B cell (primary cell): ENCODE results near the gene HARS2. TPM values are rescaled to one million over a fixed set of nuclear protein-coding genes. Genes with fewer than 3 reads are reported as not detected.

Experiments used
- ATAC-seq: fragments of 200-7000 bp; cut with Tn5 transposase; one replicate; pipeline ENCODE4 v1.10.0; 2021; ENCODE audit warnings: low read depth, mild to moderate bottlenecking, moderate number of reproducible peaks, moderate library complexity
- CTCF ChIA-PET: fragments of 350-600 bp; sonication (Branson Sonifier 250); formaldehyde crosslinking; loops from one replicate; lab custom pipeline; 2021; ENCODE audit warnings: antibody characterized with exemption, inconsistent platforms; lab: Charles Lee
- POLR2A ChIA-PET: fragments of 350-600 bp; sonication (Branson Sonifier 250); formaldehyde crosslinking; loops from one replicate; lab custom pipeline; 2021; ENCODE audit warnings: antibody characterized with exemption; lab: Charles Lee
- DNase-seq: peaks from one replicate; pipeline ENCODE4 v3.0.0; 2013
- H2AFZ ChIP-seq: 2 replicates; pipeline ENCODE4 v1.6.1; 2012; ENCODE audit warnings: mild to moderate bottlenecking, low read depth, low read length; ENCODE audit not compliant: insufficient read depth, poor library complexity, severe bottlenecking
- H3K27ac ChIP-seq, 2 donors: 1 replicate in 1 of 2; 2 replicates in 1 of 2; pipeline ENCODE4 v1.5.1; 2012 to 2013; ENCODE audit warnings: low read length in 2 of 2, mild to moderate bottlenecking in 2 of 2, moderate library complexity in 1 of 2
- H3K27me3 ChIP-seq, 4 experiments: fragments of 200-600 bp in 1 of 4; sonication (generic) in 1 of 4; replicated peaks in 1 of 4; 1 replicate in 2 of 4; 2 replicates in 2 of 4; pipeline versions ENCODE4 v1.6.1 to v1.7.0; 2013 to 2016; ENCODE audit warnings: low read length in 3 of 4, mild to moderate bottlenecking in 2 of 4, mixed read lengths in 1 of 4, moderate library complexity in 1 of 4; ENCODE audit not compliant: insufficient read depth in 4 of 4, control insufficient read depth in 3 of 4; ENCODE audit errors: control extremely low read depth in 1 of 4
- H3K36me3 ChIP-seq, 2 experiments: replicated peaks in 1 of 2; 1 replicate in 1 of 2; 2 replicates in 1 of 2; pipeline versions ENCODE4 v1.6.1 to v1.7.1; 2013; ENCODE audit warnings: low read length in 1 of 2; ENCODE audit not compliant: insufficient read depth in 2 of 2, control insufficient read depth in 1 of 2; ENCODE audit errors: control extremely low read depth in 1 of 2, extremely low read depth in 1 of 2
- H3K4me1 ChIP-seq, 2 donors: fragments of 200-600 bp in 1 of 2; sonication (generic) in 1 of 2; 1 replicate in 1 of 2; 2 replicates in 1 of 2; pipeline versions ENCODE4 v1.5.1 to v1.6.1; 2013 to 2017; ENCODE audit warnings: low read length in 2 of 2; ENCODE audit not compliant: control insufficient read depth in 2 of 2, insufficient read depth in 2 of 2
- H3K4me2 ChIP-seq: replicated peaks from 2 replicates; pipeline ENCODE3; 2012; ENCODE audit warnings: mild to moderate bottlenecking, low read depth, low read length; ENCODE audit not compliant: poor library complexity, severe bottlenecking
- H3K4me3 ChIP-seq, 5 experiments: fragments of 200-600 bp in 1 of 5; sonication (generic) in 1 of 5; 1 replicate in 3 of 5; 2 replicates in 2 of 5; pipeline versions ENCODE4 v1.5.1 to v1.7.0; 2011 to 2016; ENCODE audit warnings: low read length in 4 of 5, mild to moderate bottlenecking in 4 of 5, low read depth in 2 of 5, control low read depth in 1 of 5, moderate library complexity in 1 of 5; ENCODE audit not compliant: insufficient read depth in 1 of 5; ENCODE audit errors: control extremely low read depth in 1 of 5, extremely low read depth in 1 of 5
- H3K79me2 ChIP-seq: fragments of 200-600 bp; sonication (generic); one replicate; pipeline ENCODE4 v1.6.0; 2016; ENCODE audit warnings: low read length; ENCODE audit not compliant: control insufficient read depth, insufficient read depth
- H3K9ac ChIP-seq: fragments of 200-600 bp; sonication (generic); 2 replicates; pipeline ENCODE4 v1.6.1; 2017; ENCODE audit warnings: mild to moderate bottlenecking, low read length, moderate library complexity
- H3K9me3 ChIP-seq, 3 donors: one replicate each; pipeline versions ENCODE4 v1.6.1 to v1.7.1; 2013; ENCODE audit warnings: low read length in 2 of 3; ENCODE audit not compliant: control insufficient read depth in 2 of 3, insufficient read depth in 1 of 3; ENCODE audit errors: control extremely low read depth in 1 of 3
- H4K20me1 ChIP-seq: 2 replicates; pipeline ENCODE4 v1.6.0; 2012; ENCODE audit warnings: mild to moderate bottlenecking, low read length; ENCODE audit not compliant: insufficient read depth, control insufficient read depth, poor library complexity, severe bottlenecking
- H3K27ac Mint-ChIP-seq: one replicate; pipeline ENCODE4 v1.8.0; 2021; ENCODE audit warnings: mixed read lengths
- H3K27me3 Mint-ChIP-seq: one replicate; pipeline ENCODE4 v1.8.0; 2021; ENCODE audit warnings: mixed read lengths
- H3K4me1 Mint-ChIP-seq: one replicate; pipeline ENCODE4 v1.8.0; 2021; ENCODE audit warnings: mixed read lengths
- H3K4me3 Mint-ChIP-seq: one replicate; pipeline ENCODE4 v1.8.0; 2021; ENCODE audit warnings: mixed read lengths
- H3K9me3 Mint-ChIP-seq: one replicate; pipeline ENCODE4 v1.8.0; 2022; ENCODE audit warnings: mixed read lengths; ENCODE audit not compliant: insufficient read depth
- CTCF ChIP-seq: fragments of 200-600 bp; IDR thresholded peaks from one replicate; pipeline ENCODE4 v1.8.0; 2022; ENCODE audit warnings: antibody characterized with exemption, mild to moderate bottlenecking
- EZH2 ChIP-seq: IDR thresholded peaks from 2 replicates; pipeline ENCODE4 v1.6.1; 2012; ENCODE audit warnings: borderline replicate concordance, low read depth, mild to moderate bottlenecking, moderate library complexity, low read length; ENCODE audit not compliant: insufficient read depth, poor library complexity, severe bottlenecking
- WGBS: methylation state at CpG from one replicate; pipeline ENCODE4 v1.1.5; 2013; ENCODE audit warnings: missing lambda C conversion rate; ENCODE audit not compliant: insufficient coverage; 5-methylcytosine and 5-hydroxymethylcytosine counted together
- intact Hi-C: fragments of 100-400 bp; cut with micrococcal nuclease; formaldehyde crosslinking; loops from one replicate; pipeline ENCODE4 v1.10.0; 2022
- polyA plus RNA-seq: library from polyadenylated mRNA; depleted of rRNA; stranded (reverse); fragments of >200 nt; gene quantifications from 2 replicates; pipeline ENCODE4 v1.2.3, GENCODE V29; 2012
- total RNA-seq, 2 donors: library from RNA; stranded (reverse); fragments of 120-200 nt in 1 of 2; gene quantifications; 1 replicate in 1 of 2; 2 replicates in 1 of 2; pipeline versions ENCODE4 v1.2.3 to v1.2.4, GENCODE V29; 2013 to 2022

HARS2 gene
- total and polyA plus RNA-seq, 2 donors (not counting 1 experiment from before 2014, with no cell fraction given), result 27.3 to 68.0 TPM

DNA sequence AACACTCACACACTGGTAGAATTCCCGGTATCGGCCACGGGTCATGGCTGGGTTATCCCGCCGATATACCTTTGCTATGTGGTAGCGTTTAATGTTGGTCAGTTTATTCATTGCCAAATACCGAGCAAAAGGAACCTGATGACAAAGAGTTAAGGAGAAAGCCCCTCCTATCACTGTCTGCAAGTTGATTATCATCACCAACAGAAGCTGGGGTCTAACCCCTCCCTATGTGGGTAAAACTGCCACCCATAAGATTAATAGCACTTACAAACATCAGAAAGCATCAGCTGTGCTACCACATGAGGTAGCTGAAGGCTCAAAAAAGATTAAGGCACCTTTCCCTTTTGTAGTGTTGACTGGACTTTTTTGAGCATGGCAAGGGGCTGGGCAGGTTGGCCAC, 12.3 kb upstream of the HARS2 start:
- Mint-ChIP-seq H3K27ac (no peak overlapping the region), H3K4me3 (no peak overlapping the region), H3K27me3 (no peaks in the 10 kb centered on the region), H3K9me3 (no peaks in the 10 kb centered on the region), H3K4me1 (no peaks in the 10 kb centered on the region)
- no peak overlapping the region for H3K27ac ChIP-seq
- no peaks in the 10 kb centered on the region for H3K9me3 ChIP-seq
- H3K4me2 ChIP-seq, result no peak overlapping the region
- H3K27me3 ChIP-seq, result no peaks in the 10 kb centered on the region
- POLR2A ChIA-PET, result no interaction called here
- 100% methylated on average over 3 of the region's 7 CpGs for WGBS
- no peak for ATAC-seq
- no peak overlapping the region for H3K4me3 ChIP-seq
- intact Hi-C loops, result no loop called here
- no peaks in the 10 kb centered on the region for H3K4me1 ChIP-seq
- CTCF ChIA-PET, result no interaction called here
- H3K36me3 ChIP-seq, result peaks cover 0 to 59% of the 10 kb centered on the region in 2 experiments
- H4K20me1 ChIP-seq, result no peaks in the 10 kb centered on the region
- DNase-seq, result no peak
- no peak overlapping the region for H3K9ac ChIP-seq
- peaks cover 9% of the 10 kb centered on the region for H3K79me2 ChIP-seq
- no peak overlapping the region for H2AFZ ChIP-seq
- TF ChIP-seq CTCF, result no peak
- no peak for TF ChIP-seq EZH2

- Mint-ChIP-seq H3K9me3 (no peaks in the 10 kb centered on the region), H3K27me3 (no peaks in the 10 kb centered on the region), H3K27ac (peak overlapping the region; percentile 94), H3K4me3 (peak overlapping the region; percentile 99), H3K4me1 (peaks cover 30% of the 10 kb centered on the region)
- peak overlapping the region; percentile 91 for H3K4me2 ChIP-seq
- peaks cover 14 to 25% of the 10 kb centered on the region in 2 experiments for H3K36me3 ChIP-seq
- H3K9ac ChIP-seq, result peak overlapping the region; percentile 89
- peaks cover 65% of the 10 kb centered on the region for H3K79me2 ChIP-seq
- intact Hi-C loops, result loop anchor here (2.0 to 5.0 kb wide), 2 partner anchors 52 to 1417 kb away; partner anchors contain the start of genes NDFIP1 and TMCO6
- 41% methylated on average over 4 of the region's 8 CpGs for WGBS
- H3K4me1 ChIP-seq, result peaks cover 14% of the 10 kb centered on the region in 2 donors
- H3K9me3 ChIP-seq, result no peaks in the 10 kb centered on the region
- no peaks in the 10 kb centered on the region for H4K20me1 ChIP-seq
- CTCF ChIA-PET, result interaction anchor here (1.0 to 2.2 kb wide), 6 partner anchors 12 to 338 kb away, joined by 3 to 7 read pairs (median 4); partner anchors contain the start of genes EIF4EBP3, IK and NDUFA2
- DNase-seq, result no peak
- no peak for ATAC-seq
- POLR2A ChIA-PET, result interaction anchor here (0.7 to 1.8 kb wide), 5 partner anchors 10 to 143 kb away, joined by 3 to 13 read pairs (median 5); partner anchors contain the start of genes EIF4EBP3, IK, NDUFA2 and ZMAT2
- H3K4me3 ChIP-seq, result peak overlapping the region; percentile 89 to 98 (median 97)
- no peak for TF ChIP-seq CTCF
- no peak for TF ChIP-seq EZH2
- H3K27ac ChIP-seq, result peak overlapping the region; percentile 68 to 81
- H3K27me3 ChIP-seq, result no peaks in the 10 kb centered on the region
- H2AFZ ChIP-seq, result peak overlapping the region; percentile 99
These were observed 801 bp upstream of the HARS2 start for GRCh38 chr5:140690376-140690932.
